GM06990 (cell line): ENCODE data around the gene INSL3.

Source experiments
- DNase-seq: peaks from one replicate; pipeline ENCODE4 v3.0.0-alpha.2; 2011; ENCODE audit not compliant: insufficient read length; ENCODE audit errors: extremely low read depth
- H3K27me3 ChIP-seq: replicated peaks from 2 replicates; pipeline ENCODE4 v1.6.0; 2011; ENCODE audit warnings: low read length; ENCODE audit not compliant: control insufficient read depth, insufficient read depth
- H3K36me3 ChIP-seq: 2 replicates; pipeline ENCODE4 v1.5.1; 2011; ENCODE audit warnings: low read length; ENCODE audit not compliant: control insufficient read depth, insufficient read depth
- H3K4me3 ChIP-seq: replicated peaks from 2 replicates; pipeline ENCODE4 v1.5.1; 2011; ENCODE audit warnings: low read depth, mild to moderate bottlenecking, control low read depth, low read length
- TF ChIP-seq, protein P1 (sequence below): IDR thresholded peaks from 2 replicates; pipeline ENCODE4 v1.5.1; 2011; ENCODE audit warnings: low read length, control low read depth, mild to moderate bottlenecking, inconsistent platforms; ENCODE audit not compliant: insufficient read depth, poor library complexity, severe bottlenecking

The INSL3 gene, protein sequence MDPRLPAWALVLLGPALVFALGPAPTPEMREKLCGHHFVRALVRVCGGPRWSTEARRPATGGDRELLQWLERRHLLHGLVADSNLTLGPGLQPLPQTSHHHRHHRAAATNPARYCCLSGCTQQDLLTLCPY

DNA sequence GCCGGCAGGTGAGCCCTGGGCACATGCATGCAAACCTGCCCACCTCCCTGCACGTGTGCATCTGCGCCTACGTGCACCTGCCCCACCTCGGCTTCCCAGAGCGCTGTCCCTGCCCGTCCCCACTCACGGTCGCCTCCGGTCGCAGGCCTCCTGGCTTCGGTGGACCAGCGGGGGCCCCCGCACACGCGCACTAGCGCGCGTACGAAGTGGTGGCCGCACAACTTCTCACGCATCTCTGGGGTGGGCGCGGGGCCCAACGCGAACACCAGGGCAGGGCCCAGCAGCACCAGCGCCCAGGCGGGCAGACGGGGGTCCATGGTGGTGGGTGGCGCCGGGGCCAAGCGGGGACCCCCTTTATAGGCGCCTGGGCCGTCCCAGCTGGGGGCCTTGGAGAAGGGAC, at the start of gene INSL3:
Gene INSL3 (minus strand): TSS at position 330 of the 400 bp plus-strand sequence. CDS start 13 bp downstream, at position 317.
- peaks cover 3% of the 10 kb centered on the region for H3K36me3 ChIP-seq
- no peak within 1 kb of the TSS for H3K4me3 ChIP-seq
- no peak for DNase-seq
- TF ChIP-seq, protein P1, sequence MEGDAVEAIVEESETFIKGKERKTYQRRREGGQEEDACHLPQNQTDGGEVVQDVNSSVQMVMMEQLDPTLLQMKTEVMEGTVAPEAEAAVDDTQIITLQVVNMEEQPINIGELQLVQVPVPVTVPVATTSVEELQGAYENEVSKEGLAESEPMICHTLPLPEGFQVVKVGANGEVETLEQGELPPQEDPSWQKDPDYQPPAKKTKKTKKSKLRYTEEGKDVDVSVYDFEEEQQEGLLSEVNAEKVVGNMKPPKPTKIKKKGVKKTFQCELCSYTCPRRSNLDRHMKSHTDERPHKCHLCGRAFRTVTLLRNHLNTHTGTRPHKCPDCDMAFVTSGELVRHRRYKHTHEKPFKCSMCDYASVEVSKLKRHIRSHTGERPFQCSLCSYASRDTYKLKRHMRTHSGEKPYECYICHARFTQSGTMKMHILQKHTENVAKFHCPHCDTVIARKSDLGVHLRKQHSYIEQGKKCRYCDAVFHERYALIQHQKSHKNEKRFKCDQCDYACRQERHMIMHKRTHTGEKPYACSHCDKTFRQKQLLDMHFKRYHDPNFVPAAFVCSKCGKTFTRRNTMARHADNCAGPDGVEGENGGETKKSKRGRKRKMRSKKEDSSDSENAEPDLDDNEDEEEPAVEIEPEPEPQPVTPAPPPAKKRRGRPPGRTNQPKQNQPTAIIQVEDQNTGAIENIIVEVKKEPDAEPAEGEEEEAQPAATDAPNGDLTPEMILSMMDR, result no peak
- no peaks in the 10 kb centered on the region for H3K27me3 ChIP-seq

DNA sequence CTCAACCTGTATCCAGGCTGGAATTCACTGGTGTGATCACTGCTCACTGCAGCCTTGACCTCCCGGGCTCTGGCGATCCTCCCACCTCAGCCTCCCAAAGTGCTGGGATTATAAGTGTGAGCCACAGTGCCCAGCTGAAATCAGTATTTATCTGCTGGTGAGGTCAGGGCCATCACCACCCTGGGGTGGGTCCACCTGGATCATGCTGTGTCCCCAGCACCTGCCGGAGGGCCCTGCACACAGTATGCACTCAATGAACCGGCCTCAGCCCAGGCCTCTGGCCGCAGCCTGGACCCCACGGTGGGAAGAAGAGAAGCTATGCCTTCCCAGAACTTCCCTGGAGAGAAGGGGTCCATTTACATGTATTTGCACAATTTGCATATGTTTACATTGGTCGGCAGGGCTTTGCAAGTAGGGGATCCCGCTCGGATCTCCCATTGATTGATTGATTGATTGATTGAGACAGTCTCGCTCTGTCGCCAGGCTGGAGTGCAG, 47.8 kb upstream of the INSL3 start:
- DNase-seq, result no peak
- H3K36me3 ChIP-seq, result peaks cover 3% of the 10 kb centered on the region
- no peaks in the 10 kb centered on the region; the same call in 1 of the 2 replicates for H3K27me3 ChIP-seq
- no peak overlapping the region for H3K4me3 ChIP-seq
- TF ChIP-seq, protein P1, result no peak

DNA sequence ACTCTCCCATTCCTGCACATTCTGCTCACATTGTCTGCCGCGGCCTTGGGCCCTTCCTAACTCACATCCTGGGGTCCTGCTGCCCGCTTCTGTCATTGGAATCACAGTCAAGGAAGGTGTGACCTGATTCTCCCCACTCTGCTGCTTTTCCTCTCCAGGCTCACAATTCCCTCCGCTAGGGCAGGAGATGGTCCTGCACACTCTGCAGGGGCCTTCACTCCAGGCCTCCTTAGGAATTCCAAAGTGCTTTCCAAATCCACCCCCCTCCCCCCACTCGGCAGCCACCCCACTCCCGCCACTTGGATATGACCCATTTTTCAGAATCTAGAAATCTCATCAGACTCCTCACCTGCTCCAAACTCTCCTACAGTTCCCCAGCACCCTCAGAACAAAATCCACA, 47.4 kb upstream of the INSL3 start:
- TF ChIP-seq, protein P1, result no peak
- DNase-seq, result no peak
- Histone ChIP-seq H3K4me3 (no peak overlapping the region), H3K36me3 (peaks cover 8% of the 10 kb centered on the region), H3K27me3 (no peaks in the 10 kb centered on the region; the same call in 1 of the 2 replicates)

DNA sequence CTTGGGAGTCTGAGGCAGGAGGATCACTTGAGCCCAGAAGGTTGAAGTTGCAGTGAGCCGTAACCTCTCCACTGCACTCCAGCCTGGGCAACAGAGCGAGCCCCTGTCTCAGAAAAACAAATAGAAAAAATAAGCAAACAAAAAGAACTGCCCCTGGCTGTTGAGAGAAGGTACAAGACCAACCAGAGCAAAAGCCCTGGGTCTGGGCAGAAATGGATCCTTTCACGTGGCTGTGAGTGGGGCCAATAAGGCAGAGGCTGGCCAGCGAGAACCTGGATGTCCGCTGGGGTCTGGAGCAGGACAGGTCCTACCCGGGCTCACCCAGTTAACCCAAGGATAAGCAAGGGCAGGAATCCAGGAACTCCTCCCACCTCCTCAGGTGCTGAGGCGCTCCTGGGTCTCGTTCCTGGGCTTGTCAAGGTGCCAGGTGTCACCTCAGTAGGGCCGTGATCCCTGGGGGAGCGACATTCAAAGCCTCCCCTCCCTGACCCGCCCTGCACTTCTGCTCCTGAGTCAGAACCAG, 45.7 kb upstream of the INSL3 start:
- TF ChIP-seq, protein P1, result no peak
- DNase-seq, result no peak

DNA sequence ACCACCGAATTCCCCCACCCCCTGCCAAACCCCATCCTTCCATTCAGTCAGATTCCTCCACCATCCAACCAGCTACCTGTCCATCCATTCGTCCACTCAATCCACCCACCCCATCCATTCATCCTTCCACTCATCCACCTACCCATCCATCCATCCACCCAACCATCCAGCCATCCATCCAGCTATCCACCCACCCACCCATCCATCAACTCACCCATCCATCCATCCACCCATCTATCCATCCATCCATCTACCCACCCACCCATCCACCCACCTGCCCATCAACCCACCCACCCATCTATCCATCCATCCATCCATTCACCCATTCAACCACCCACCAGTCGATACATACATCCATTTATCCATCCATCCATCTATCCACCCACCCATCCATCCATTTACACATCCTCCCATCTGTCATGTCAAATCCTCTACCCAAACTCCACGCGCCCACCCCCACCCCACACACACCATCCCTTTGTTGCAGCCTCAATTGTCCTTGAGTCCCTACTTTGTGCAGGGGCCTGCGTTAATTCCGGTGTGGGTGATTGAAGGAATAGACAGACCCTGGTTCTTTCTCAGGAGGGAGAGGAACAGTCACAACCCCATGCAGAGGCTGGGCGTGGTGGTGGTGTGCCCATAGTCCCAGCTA, 45.1 kb upstream of the INSL3 start:
- TF ChIP-seq, protein P1, result no peak
- peaks cover 30% of the 10 kb centered on the region for H3K36me3 ChIP-seq

More for the DNA sequence above, 45.7 kb upstream of the INSL3 start:
- no peak overlapping the region for H3K4me3 ChIP-seq
- H3K27me3 ChIP-seq, result no peaks in the 10 kb centered on the region; the same call in 1 of the 2 replicates
- H3K36me3 ChIP-seq, result peaks cover 24% of the 10 kb centered on the region

More for the DNA sequence above, 45.1 kb upstream of the INSL3 start:
- H3K27me3 ChIP-seq, result no peaks in the 10 kb centered on the region; the same call in 1 of the 2 replicates
- DNase-seq, result no peak
- no peak overlapping the region for H3K4me3 ChIP-seq
